H9 (cell line): ENCODE data around the gene MKRN2OS. TPM values are rescaled to one million over a fixed set of nuclear protein-coding genes. Genes with fewer than 3 reads are reported as not detected.

Source experiments
- DNase-seq: peaks from one replicate; pipeline ENCODE4 v3.0.0-alpha.2; 2017
- H2AFZ ChIP-seq: one replicate; pipeline ENCODE4 v1.6.1; 2013; ENCODE audit warnings: mild to moderate bottlenecking, low read length, control low read depth, moderate library complexity
- H2AK5ac ChIP-seq: 2 replicates; pipeline ENCODE4 v1.6.1; 2013; ENCODE audit warnings: low read length, control low read depth, mixed read lengths; ENCODE audit not compliant: insufficient read length
- H2BK120ac ChIP-seq: one replicate; pipeline ENCODE4 v1.6.1; 2013; ENCODE audit warnings: low read depth, mild to moderate bottlenecking, low read length, control low read depth, inconsistent platforms; ENCODE audit not compliant: poor library complexity, severe bottlenecking
- H2BK12ac ChIP-seq: 2 replicates; pipeline ENCODE4 v1.6.1; 2013; ENCODE audit warnings: low read length, control low read depth, mixed read lengths, low read depth; ENCODE audit not compliant: insufficient read length
- H2BK15ac ChIP-seq: 2 replicates; pipeline ENCODE4 v1.6.1; 2013; ENCODE audit warnings: low read depth, low read length, control low read depth
- H2BK20ac ChIP-seq: one replicate; pipeline ENCODE4 v1.6.1; 2013; ENCODE audit warnings: low read depth, mild to moderate bottlenecking, low read length, control low read depth, inconsistent platforms; ENCODE audit not compliant: poor library complexity, severe bottlenecking
- H2BK5ac ChIP-seq: 2 replicates; pipeline ENCODE4 v1.6.1; 2013; ENCODE audit warnings: low read length, control low read depth, mixed read lengths; ENCODE audit not compliant: insufficient read length
- H3K14ac ChIP-seq: 2 replicates; pipeline ENCODE4 v1.6.1; 2013; ENCODE audit warnings: low read length, control low read depth; ENCODE audit not compliant: insufficient read depth
- H3K18ac ChIP-seq: 2 replicates; pipeline ENCODE4 v1.6.1; 2013; ENCODE audit warnings: low read depth, mild to moderate bottlenecking, mixed read lengths, low read length, control low read depth; ENCODE audit not compliant: insufficient read length
- H3K23ac ChIP-seq: 2 replicates; pipeline ENCODE4 v1.6.1; 2013; ENCODE audit warnings: low read length, control low read depth, mixed read lengths, low read depth; ENCODE audit not compliant: insufficient read length
- H3K23me2 ChIP-seq: 2 replicates; pipeline ENCODE4 v1.6.1; 2013; ENCODE audit warnings: low read depth, mild to moderate bottlenecking, mixed read lengths, low read length, control low read depth; ENCODE audit not compliant: insufficient read length, poor library complexity, severe bottlenecking
- H3K27ac ChIP-seq: 2 replicates; pipeline ENCODE4 v1.5.1; 2013; ENCODE audit warnings: low read length, control low read depth, mixed read lengths, low read depth; ENCODE audit not compliant: insufficient read length
- H3K27me3 ChIP-seq: 2 replicates; pipeline ENCODE4 v1.6.1; 2013; ENCODE audit warnings: low read length, control low read depth, inconsistent platforms; ENCODE audit not compliant: insufficient read depth
- H3K4ac ChIP-seq: 2 replicates; pipeline ENCODE4 v1.6.1; 2013; ENCODE audit warnings: low read depth, mild to moderate bottlenecking, control low read depth, inconsistent platforms, low read length, moderate library complexity
- H3K4me1 ChIP-seq: 2 replicates; pipeline ENCODE4 v1.6.1; 2013; ENCODE audit warnings: low read length, control low read depth, inconsistent platforms; ENCODE audit not compliant: insufficient read depth
- H3K4me2 ChIP-seq: 2 replicates; pipeline ENCODE4 v1.6.1; 2013; ENCODE audit warnings: low read length, control low read depth, mixed read lengths; ENCODE audit not compliant: insufficient read length, insufficient read depth
- H3K56ac ChIP-seq: 2 replicates; pipeline ENCODE4 v1.6.1; 2013; ENCODE audit warnings: low read depth, mild to moderate bottlenecking, mixed read lengths, low read length, control low read depth; ENCODE audit not compliant: insufficient read length
- H3K79me1 ChIP-seq: 2 replicates; pipeline ENCODE4 v1.6.1; 2013; ENCODE audit warnings: low read depth, mild to moderate bottlenecking, moderate library complexity, low read length, control low read depth, inconsistent platforms; ENCODE audit not compliant: insufficient read depth, poor library complexity, severe bottlenecking
- H3K79me2 ChIP-seq: 2 replicates; pipeline ENCODE4 v1.6.1; 2013; ENCODE audit warnings: low read length, control low read depth, inconsistent platforms; ENCODE audit not compliant: insufficient read depth
- H3K9ac ChIP-seq: 2 replicates; pipeline ENCODE4 v1.6.1; 2013; ENCODE audit warnings: low read length, control low read depth, mixed read lengths; ENCODE audit not compliant: insufficient read length; ENCODE audit errors: extremely low read depth
- H3K9me3 ChIP-seq: one replicate; pipeline ENCODE4 v1.6.1; 2013; ENCODE audit warnings: low read depth, low read length, inconsistent platforms; ENCODE audit not compliant: control insufficient read depth
- H3T11ph ChIP-seq: one replicate; pipeline ENCODE4 v1.6.1; 2013; ENCODE audit warnings: mild to moderate bottlenecking, low read length, control low read depth, inconsistent platforms
- H4K20me1 ChIP-seq: one replicate; pipeline ENCODE4 v1.6.1; 2013; ENCODE audit not compliant: control insufficient read depth, insufficient read length, insufficient read depth
- H4K5ac ChIP-seq: 2 replicates; pipeline ENCODE4 v1.6.1; 2013; ENCODE audit warnings: low read depth, mild to moderate bottlenecking, mixed read lengths, low read length, control low read depth; ENCODE audit not compliant: insufficient read length
- H4K8ac ChIP-seq: replicated peaks from 2 replicates; pipeline ENCODE4 v1.6.1; 2013; ENCODE audit warnings: low read length, control low read depth, mixed read lengths, low read depth; ENCODE audit not compliant: insufficient read length
- H4K91ac ChIP-seq: 2 replicates; pipeline ENCODE4 v1.6.1; 2013; ENCODE audit warnings: low read depth, mild to moderate bottlenecking, moderate library complexity, mixed read lengths, low read length, control low read depth; ENCODE audit not compliant: insufficient read length
- H3K27ac Mint-ChIP-seq, 3 experiments: 2 replicates in 2 of 3; 3 replicates in 1 of 3; pipeline ENCODE4 v1.8.0; 2020 to 2021; ENCODE audit warnings: mixed read lengths in 3 of 3, mild to moderate bottlenecking in 1 of 3, moderate library complexity in 1 of 3
- H3K27me3 Mint-ChIP-seq: 2 replicates; pipeline ENCODE4 v1.8.0; 2021; ENCODE audit warnings: low read depth, mild to moderate bottlenecking, moderate library complexity, mixed read lengths
- H3K36me3 Mint-ChIP-seq, 3 experiments: 2 replicates in 2 of 3; 3 replicates in 1 of 3; pipeline ENCODE4 v1.8.0; 2020 to 2021; ENCODE audit warnings: low read depth in 3 of 3, mixed read lengths in 3 of 3; ENCODE audit not compliant: insufficient read depth in 1 of 3
- H3K4me1 Mint-ChIP-seq, 2 experiments: 2 replicates each; pipeline ENCODE4 v1.8.0; 2020; ENCODE audit warnings: mixed read lengths in 2 of 2
- H3K4me3 Mint-ChIP-seq, 2 experiments: 2 replicates in 1 of 2; 3 replicates in 1 of 2; pipeline ENCODE4 v1.8.0; 2020 to 2021; ENCODE audit warnings: mild to moderate bottlenecking in 2 of 2, mixed read lengths in 2 of 2, moderate library complexity in 1 of 2
- H3K9me3 Mint-ChIP-seq, 2 experiments: 2 replicates in 1 of 2; 3 replicates in 1 of 2; pipeline ENCODE4 v1.8.0; 2020; ENCODE audit warnings: mild to moderate bottlenecking in 2 of 2, mixed read lengths in 2 of 2, moderate library complexity in 1 of 2
- CTCF ChIP-seq: fragments of 200-600 bp; sonication (generic); conservative IDR thresholded peaks from 3 replicates; pipeline ENCODE4 v1.8.0; 2021; ENCODE audit warnings: antibody characterized with exemption, mild to moderate bottlenecking
- WGBS: extraction: QIAGEN DNeasy Blood & Tissue Kit; methylation state at CpG from one replicate; pipeline ENCODE4 v1.1.7; 2013; ENCODE audit warnings: missing lambda C conversion rate, low lambda C conversion rate, mixed read lengths; ENCODE audit not compliant: insufficient read length; ENCODE audit errors: extremely low coverage; 5-methylcytosine and 5-hydroxymethylcytosine counted together
- total RNA-seq: library from RNA; stranded (reverse); gene quantifications from 2 replicates; pipeline ENCODE4 v1.2.1, GENCODE V29; 2021

The MKRN2OS gene
- total RNA-seq, 1 experiment from 2014 or later = 0.44 TPM

- Histone ChIP-seq H4K20me1 (no peaks in the 10 kb centered on the region), H2BK12ac (no peak overlapping the region), H4K8ac (no peak overlapping the region), H3K18ac (no peak overlapping the region), H3K9me3 (no peaks in the 10 kb centered on the region), H3K4ac (no peak overlapping the region), H3K79me1 (no peaks in the 10 kb centered on the region), H3K56ac (no peak overlapping the region), H3K23ac (no peak overlapping the region), H2AK5ac (no peak overlapping the region), H3K9ac (no peak overlapping the region), H3K4me2 (no peak overlapping the region), H3K23me2 (no peaks in the 10 kb centered on the region), H4K91ac (no peak overlapping the region), H3K79me2 (no peaks in the 10 kb centered on the region), H3K14ac (no peak overlapping the region), H4K5ac (no peak overlapping the region), H3T11ph (no peak overlapping the region), H2BK20ac (no peak overlapping the region), H3K27ac (no peak overlapping the region), H2BK120ac (no peak overlapping the region), H3K27me3 (no peaks in the 10 kb centered on the region), H2AFZ (no peak overlapping the region), H3K4me1 (no peaks in the 10 kb centered on the region), H2BK5ac (no peak overlapping the region), H2BK15ac (no peak overlapping the region)
- H3K4me3 Mint-ChIP-seq = no peak overlapping the region
- peaks cover 40 to 76% (median 72%) of the 10 kb centered on the region in 3 experiments for H3K36me3 Mint-ChIP-seq
- no peak for DNase-seq
- peak overlapping the region in 1 of 3 experiments; percentile 37; a peak in 2 of 7 replicates for H3K27ac Mint-ChIP-seq
- H3K4me1 Mint-ChIP-seq = peaks cover 0 to 4% of the 10 kb centered on the region in 2 experiments; a peak in 1 of 4 replicates
- TF ChIP-seq CTCF = no peak
- WGBS = no CpG with 5 or more reads among the region's 7 CpGs
- H3K27me3 Mint-ChIP-seq = no peaks in the 10 kb centered on the region
- H3K9me3 Mint-ChIP-seq = no peaks in the 10 kb centered on the region
Observed at GRCh38 chr3:12588039-12589009, 43.0 kb upstream of the MKRN2OS start.
